D341Med (cell line): Measurements from ENCODE around the gene DNAJB11.
A peak's percentile ranks its signal among the peaks of the same experiment; 100 is the strongest.
"Not testable (repeated sequence)": the region's sequence is repeated elsewhere in the genome, so short reads cannot be mapped to it uniquely, and the experiment has no call there.

Experiments used
- DNase-seq: peaks from one replicate; pipeline ENCODE4 v3.0.0; 2012; ENCODE audit warnings: low spot score

The DNAJB11 gene

GRCh38 chr3:186552408-186553031, 18.0 kb upstream of the DNAJB11 start:
- no peak for DNase-seq

DNA sequence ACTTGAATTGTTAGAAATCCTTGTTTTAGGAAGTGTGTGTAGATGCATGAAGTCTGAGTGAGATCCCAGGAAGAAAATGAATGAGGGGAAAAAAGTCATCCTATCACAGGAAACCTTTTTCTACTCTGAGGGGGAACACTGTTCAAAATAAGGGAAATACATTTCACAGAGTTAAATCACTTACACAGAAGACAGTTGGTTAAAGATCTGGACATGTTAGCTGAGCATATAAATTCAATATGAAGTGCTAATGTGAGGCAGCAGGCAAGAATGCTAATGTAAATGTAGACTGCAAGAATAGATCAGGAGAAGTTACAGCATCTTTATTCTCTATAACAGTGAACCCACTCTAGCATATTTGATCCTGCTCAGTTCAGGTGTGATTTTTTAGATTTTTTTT, 5.9 kb upstream of the DNAJB11 start:
- DNase-seq = no peak

DNA sequence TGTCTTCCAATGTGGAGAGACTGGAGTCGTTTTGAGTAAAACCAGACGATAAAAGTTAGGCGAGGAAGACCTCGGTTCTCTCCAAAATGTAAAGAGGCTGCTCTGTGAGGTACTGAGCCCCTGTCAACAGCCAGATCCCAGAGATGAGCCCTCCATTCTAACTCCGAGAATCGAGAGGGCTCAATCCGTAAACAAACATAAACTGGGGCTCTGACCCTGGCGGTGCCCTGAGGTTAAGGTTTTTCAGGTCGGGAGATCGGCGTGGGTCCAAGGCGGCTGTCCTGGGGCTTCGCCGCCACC, 3.8 kb upstream of the DNAJB11 start:
- no peak for DNase-seq

GRCh38 chr3:186567072-186567921, 3.2 kb upstream of the DNAJB11 start, which contains the start of gene TBCCD1:
Gene TBCCD1, minus strand, starts transcription at chr3:186567339. Its CDS starts 3,010 bp downstream, at chr3:186564329.
- DNase-seq = peak; percentile 96

GRCh38 chr3:186569361-186569760, 1.2 kb upstream of the DNAJB11 start:
- DNase-seq = not testable (repeated sequence)

DNA sequence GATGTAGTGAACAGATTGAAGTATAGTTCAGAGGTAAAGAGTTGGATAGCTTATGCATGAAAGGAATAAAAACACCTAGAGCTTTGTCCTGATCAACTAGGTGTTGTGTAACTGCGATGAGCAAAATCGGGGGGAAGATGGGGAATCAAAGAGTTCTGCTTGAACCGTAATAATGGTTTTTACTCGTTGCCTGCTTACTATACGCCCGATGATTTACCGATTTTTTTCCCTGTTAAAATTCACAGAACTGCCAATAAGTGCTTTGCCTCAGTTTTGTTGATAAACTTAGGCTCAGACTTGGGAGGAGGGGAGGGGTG, 783 bp upstream of the DNAJB11 start:
- DNase-seq = no peak

DNA sequence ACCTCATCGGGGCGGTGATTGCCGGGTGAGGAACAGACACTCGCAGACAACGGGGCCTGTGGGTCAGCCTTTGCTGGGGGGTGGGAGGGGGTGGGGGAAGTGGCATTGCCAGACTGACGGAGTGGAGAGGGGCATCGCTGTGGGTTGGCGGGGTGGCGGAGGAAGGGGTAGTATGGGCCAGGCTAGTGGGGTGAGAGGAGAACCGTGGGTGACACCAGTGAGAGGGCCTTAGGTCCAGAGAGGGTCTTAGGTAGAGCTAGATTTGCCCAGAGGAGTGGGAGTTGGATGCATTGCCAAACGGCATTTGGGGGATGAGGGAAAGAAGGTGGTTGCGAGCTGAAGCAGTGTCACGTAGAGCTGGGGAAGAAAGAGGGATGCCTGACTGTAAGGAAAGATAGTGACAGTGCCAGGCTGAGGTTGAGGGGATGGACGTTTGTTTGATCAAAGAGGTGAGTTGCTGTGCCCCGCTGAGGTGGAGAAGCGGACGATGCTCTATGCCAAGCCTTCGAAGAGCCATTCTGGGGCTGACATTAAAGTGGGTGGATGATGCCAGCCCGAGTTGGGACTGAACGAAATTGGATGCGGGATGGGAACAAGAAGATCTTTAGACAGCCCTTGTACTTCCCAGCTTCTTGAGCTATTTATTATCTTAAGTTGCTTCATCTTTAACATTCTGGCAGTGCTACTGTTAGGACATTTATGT, 572 bp downstream of the DNAJB11 start:
- no peak for DNase-seq

GRCh38 chr3:186571644-186572013, 1.1 kb downstream of the DNAJB11 start:
- DNase-seq = no peak

GRCh38 chr3:186577521-186577920, 7.0 kb downstream of the DNAJB11 start:
- no peak for DNase-seq

GRCh38 chr3:186580785-186581184, 10.3 kb downstream of the DNAJB11 start:
- no peak for DNase-seq

GRCh38 chr3:186582541-186582940, 12.0 kb downstream of the DNAJB11 start:
- DNase-seq = no peak

- no peak for DNase-seq
These were observed 13.3 kb downstream of the DNAJB11 start for GRCh38 chr3:186583831-186584230.

DNA sequence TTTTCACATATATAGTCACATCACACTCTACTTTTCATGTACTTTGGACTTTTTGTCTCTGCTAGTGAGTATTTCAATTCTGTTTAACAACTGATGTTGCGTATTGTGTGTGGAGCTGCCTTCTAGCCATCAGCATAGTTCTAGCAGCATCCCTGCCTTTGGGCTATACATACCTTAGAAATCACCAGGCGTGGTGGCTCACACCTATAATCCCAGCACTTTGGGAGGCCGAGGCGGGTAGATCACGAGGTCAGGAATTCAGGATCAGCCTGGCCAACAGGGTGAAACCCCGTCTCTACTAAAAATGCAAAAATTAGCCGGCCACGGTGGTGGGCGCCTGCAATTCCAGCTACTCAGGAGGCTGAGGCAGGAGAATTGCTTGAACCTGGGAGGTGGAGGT, 15.7 kb downstream of the DNAJB11 start:
- not testable (repeated sequence) for DNase-seq

DNA sequence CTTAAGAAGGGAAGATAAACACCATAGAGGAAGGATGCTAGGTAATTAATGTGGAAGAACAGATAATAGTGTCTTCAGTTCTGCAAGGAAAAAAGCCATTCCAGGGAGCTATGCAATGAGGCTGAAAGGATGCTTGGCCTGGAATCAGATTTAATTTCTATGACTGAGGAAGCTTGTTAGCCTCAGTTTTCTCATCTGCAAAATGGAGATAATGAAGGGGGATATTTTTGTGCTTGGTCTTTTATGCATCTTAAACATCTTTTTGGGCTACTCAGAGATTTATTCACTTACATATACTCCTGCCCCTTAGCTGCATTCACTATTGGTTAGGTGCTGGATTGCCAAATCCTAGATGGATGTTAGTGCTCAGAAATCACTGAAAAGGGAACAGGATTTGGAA, 16.7 kb downstream of the DNAJB11 start:
- no peak for DNase-seq

DNA sequence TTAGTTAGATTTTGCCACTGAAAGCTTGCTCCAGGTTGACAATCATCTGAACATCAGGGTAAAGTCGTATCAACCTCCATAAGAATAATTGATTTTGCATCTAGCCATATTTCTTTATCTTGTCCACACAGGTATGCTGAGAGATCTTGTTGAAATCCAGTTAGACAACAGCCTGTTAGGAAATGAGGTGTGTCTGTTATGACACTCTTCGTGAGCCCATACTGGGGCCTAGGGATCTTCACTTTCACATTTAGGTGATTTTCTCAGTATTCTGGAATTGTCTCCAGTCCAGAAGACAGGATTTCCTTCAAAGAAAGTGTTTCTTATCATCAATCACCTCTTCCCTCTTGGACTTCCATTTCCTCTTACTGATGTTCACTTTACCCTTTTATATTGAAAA, 18.1 kb downstream of the DNAJB11 start:
- no peak for DNase-seq

- DNase-seq = no peak
These were observed 18.6 kb downstream of the DNAJB11 start for GRCh38 chr3:186589121-186589520.

DNA sequence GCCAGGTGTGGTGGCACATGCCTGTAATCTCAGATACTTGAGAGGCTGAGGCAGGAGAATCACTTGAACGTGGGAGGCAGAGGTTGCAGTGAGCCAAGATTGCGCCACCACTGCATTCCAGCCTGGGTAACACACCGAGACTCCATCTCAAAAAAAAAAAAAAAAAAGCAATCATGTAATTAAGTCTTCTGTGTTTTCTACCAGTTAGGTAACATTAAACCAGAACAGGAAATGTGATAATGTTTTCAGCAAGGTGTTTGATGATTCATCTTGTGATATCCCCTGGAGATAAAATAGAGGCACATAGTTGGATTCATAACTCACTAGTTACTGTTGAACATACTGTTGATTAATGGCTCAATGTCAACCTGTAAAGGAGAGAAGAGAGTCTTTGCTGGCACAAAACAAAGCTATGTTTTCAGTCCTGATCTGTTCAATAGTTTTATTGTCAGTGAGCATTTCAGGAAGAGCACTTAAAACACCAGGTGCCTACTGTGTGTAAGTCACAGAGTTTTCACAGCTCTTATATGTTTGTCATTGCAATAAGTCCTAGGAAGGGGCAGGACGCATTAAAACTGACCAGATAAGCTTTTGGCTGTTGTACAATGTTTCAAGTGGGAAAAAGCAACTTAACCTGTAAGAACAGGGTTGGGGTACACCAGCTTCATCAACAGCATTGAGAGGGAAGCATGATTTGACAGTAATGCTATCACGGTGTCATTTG, 19.5 kb downstream of the DNAJB11 start:
- DNase-seq = no peak

DNA sequence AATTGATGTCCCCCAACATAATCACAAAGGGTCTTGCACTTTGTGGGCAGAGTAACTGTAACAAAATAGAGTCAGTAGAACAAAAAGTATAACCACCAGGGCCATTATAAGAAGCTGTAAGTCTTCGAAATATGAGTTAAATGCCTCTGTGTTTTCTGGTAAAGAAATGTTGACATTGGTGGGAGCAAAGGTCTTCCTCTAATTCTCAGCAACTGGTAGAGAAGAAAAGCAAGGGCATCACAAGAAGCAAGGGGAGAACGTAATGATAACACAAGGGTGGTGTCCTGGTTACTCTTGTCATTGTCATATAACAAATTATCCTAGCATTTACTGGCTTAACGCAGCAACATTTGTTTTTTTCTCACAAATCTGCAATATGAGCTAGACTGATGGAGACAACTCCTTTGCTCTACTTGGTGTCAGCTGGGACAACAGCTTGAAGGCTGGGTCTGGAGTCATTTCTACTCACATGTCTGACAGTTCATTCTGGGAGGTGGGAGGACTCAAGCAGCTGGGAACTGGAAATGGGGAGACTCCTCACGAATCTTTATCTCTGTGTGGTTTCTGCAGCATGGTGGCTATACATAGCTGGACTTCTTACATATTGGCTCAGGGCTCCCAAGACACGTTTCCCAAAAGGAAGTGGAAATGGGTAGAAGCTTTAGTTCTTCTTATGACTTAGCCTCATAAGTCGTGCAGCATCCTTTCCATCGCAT, 20.2 kb downstream of the DNAJB11 start:
- DNase-seq = no peak

DNA sequence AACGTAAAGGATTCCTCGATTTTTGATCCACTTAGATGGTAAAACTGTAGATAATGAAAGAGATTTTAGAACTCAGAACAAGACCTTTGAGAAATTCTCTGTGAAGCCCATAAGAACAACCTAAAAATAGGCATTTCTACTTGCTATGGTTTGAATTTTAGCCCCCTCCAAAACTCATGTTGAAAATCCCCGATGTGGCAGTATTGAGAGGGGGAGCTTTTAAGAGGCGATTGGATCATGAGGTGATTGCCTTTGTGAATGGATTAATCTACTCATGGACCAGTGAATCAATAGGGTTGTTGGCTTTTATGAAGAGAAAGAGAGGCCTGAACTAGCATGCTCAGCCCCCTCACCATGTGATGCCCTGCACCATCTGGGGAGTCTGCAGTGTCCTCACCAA, 22.2 kb downstream of the DNAJB11 start:
- no peak for DNase-seq

GRCh38 chr3:186593862-186594261, 23.3 kb downstream of the DNAJB11 start:
- DNase-seq = no peak

- DNase-seq = no peak
These were observed 24.1 kb downstream of the DNAJB11 start for GRCh38 chr3:186594591-186595113.
